ENCODE measurements around the gene KLHL35.

Gene KLHL35

GRCh38 chr11:75442161-75442885 is 9.3 kb upstream of the KLHL35 start:
- DNase-seq (ENCODE audit: low spot score), result no peak

- DNase-seq (ENCODE audit: low spot score), result no peak
These were observed 8.8 kb upstream of the KLHL35 start for GRCh38 chr11:75441804-75442132.

GRCh38 chr11:75440960-75441803 is 8.2 kb upstream of the KLHL35 start:
- no peak for DNase-seq (ENCODE audit: low spot score)

GRCh38 chr11:75439495-75440120 is 6.6 kb upstream of the KLHL35 start:
- DNase-seq (ENCODE audit: low spot score), result no peak

- DNase-seq (ENCODE audit: low spot score), result no peak
These were observed 6.0 kb upstream of the KLHL35 start for GRCh38 chr11:75439026-75439425.

GRCh38 chr11:75437966-75438659 is 5.1 kb upstream of the KLHL35 start:
- DNase-seq (ENCODE audit: low spot score), result no peak

- DNase-seq (ENCODE audit: low spot score), result no peak
These were observed 3.8 kb upstream of the KLHL35 start for GRCh38 chr11:75436806-75437205.

GRCh38 chr11:75435571-75435925 is 2.5 kb upstream of the KLHL35 start:
- DNase-seq (ENCODE audit: low spot score), result no peak

- no peak for DNase-seq (ENCODE audit: low spot score)
These were observed 2.0 kb upstream of the KLHL35 start for GRCh38 chr11:75434886-75435570.

GRCh38 chr11:75434051-75434450 is 1.0 kb upstream of the KLHL35 start:
- no peak for DNase-seq (ENCODE audit: low spot score)

- no peak for DNase-seq (ENCODE audit: low spot score)
These were observed 440 bp upstream of the KLHL35 start for GRCh38 chr11:75433443-75433842.

- DNase-seq (ENCODE audit: low spot score), result peak; percentile 47
These were observed 1.2 kb downstream of the KLHL35 start for GRCh38 chr11:75431533-75432525.

GRCh38 chr11:75430714-75431532 is 2.1 kb downstream of the KLHL35 start:
- DNase-seq (ENCODE audit: low spot score), result no peak

- DNase-seq (ENCODE audit: low spot score), result peak; percentile 86
These were observed 2.9 kb downstream of the KLHL35 start for GRCh38 chr11:75429902-75430713.

GRCh38 chr11:75429641-75429901 is 3.4 kb downstream of the KLHL35 start:
- DNase-seq (ENCODE audit: low spot score), result no peak

- DNase-seq (ENCODE audit: low spot score), result no peak
These were observed 3.9 kb downstream of the KLHL35 start for GRCh38 chr11:75428989-75429640.

GRCh38 chr11:75428281-75428724 is 4.7 kb downstream of the KLHL35 start:
- peak; percentile 89 for DNase-seq (ENCODE audit: low spot score)

- DNase-seq (ENCODE audit: low spot score), result no peak
These were observed 5.8 kb downstream of the KLHL35 start for GRCh38 chr11:75427181-75427580.

- no peak for DNase-seq (ENCODE audit: low spot score)
These were observed 6.3 kb downstream of the KLHL35 start for GRCh38 chr11:75426720-75427086.

All from iPS-NIHi11 (cell line).